GM23338 (cell line): ENCODE measurements around the gene VHLL.

ENCODE experiments used
- CTCF ChIP-seq, 2 experiments: fragments of 200-600 bp in 1 of 2; sonication (generic) in 1 of 2; conservative IDR thresholded peaks; 2 replicates each; pipeline versions ENCODE4 v1.5.1 to v1.6.1; 2016 to 2017; ENCODE audit warnings: antibody characterized with exemption in 2 of 2, low read depth in 2 of 2, mild to moderate bottlenecking in 2 of 2, moderate library complexity in 1 of 2
- EZH2 ChIP-seq: fragments of 200-600 bp; sonication (generic); IDR thresholded peaks from one replicate; pipeline ENCODE4 v1.8.0; 2017; ENCODE audit warnings: antibody characterized with exemption, mild to moderate bottlenecking, low read depth; ENCODE audit not compliant: unreplicated experiment
- JUNB ChIP-seq: IDR thresholded peaks from one replicate; pipeline ENCODE4 v1.6.1; 2016; ENCODE audit warnings: antibody characterized with exemption; ENCODE audit not compliant: unreplicated experiment
- REST ChIP-seq: IDR thresholded peaks from one replicate; pipeline ENCODE4 v1.6.1; 2018; ENCODE audit warnings: antibody characterized with exemption; ENCODE audit not compliant: unreplicated experiment
- ZNF331 ChIP-seq: fragments of 250-450 bp; sonication (Bioruptor Pico); IDR thresholded peaks from 2 replicates; pipeline ENCODE4 v1.5.0; 2020; ENCODE audit warnings: low read depth, mild to moderate bottlenecking, moderate library complexity

GRCh38 chr1:156263288-156263655 is 35.8 kb downstream of the VHLL start:
- TF ChIP-seq EZH2 (no peak), JUNB (no peak), CTCF (conservative IDR thresholded peaks at IDR 0.05; ENCODE audit: low read depth in 2 of 2) (no peak), REST (no peak), ZNF331 (CRISPR knock-in tag) (no peak)
